HEK293 (cell line): ENCODE results near the gene CDH10.

Source experiments
- HOXA7 ChIP-seq: sonication (generic); formaldehyde crosslinking; IDR thresholded peaks from 2 replicates; pipeline ENCODE4 v1.8.1; 2022; ENCODE audit warnings: missing genetic modification reagents, borderline replicate concordance
- ZBTB17 ChIP-seq: fragments of 450-650 bp; formaldehyde crosslinking; IDR thresholded peaks from 2 replicates; pipeline ENCODE4 v1.5.1; 2016; ENCODE audit warnings: missing biosample characterization, missing genetic modification characterization
- ZBTB21 ChIP-seq: fragments of 450-650 bp; formaldehyde crosslinking; IDR thresholded peaks from 2 replicates; pipeline ENCODE4 v1.5.1; 2017; ENCODE audit warnings: missing biosample characterization, missing genetic modification characterization
- ZNF112 ChIP-seq: fragments of 450-650 bp; formaldehyde crosslinking; IDR thresholded peaks from 2 replicates; pipeline ENCODE4 v1.5.0; 2017; ENCODE audit warnings: missing biosample characterization, missing genetic modification characterization
- ZNF175 ChIP-seq: fragments of 450-650 bp; formaldehyde crosslinking; IDR thresholded peaks from 2 replicates; pipeline ENCODE4 v1.5.1; 2016; ENCODE audit warnings: missing biosample characterization, missing genetic modification characterization
- ZNF274 ChIP-seq, 2 experiments: fragments of 200-500 bp in 1 of 2; fragments of 450-650 bp in 1 of 2; sonication (Bioruptor generic) in 1 of 2; formaldehyde crosslinking in 1 of 2; IDR thresholded peaks; 2 replicates each; pipeline versions ENCODE4 v1.5.1 to v1.6.1; 2014 to 2016; ENCODE audit warnings: borderline replicate concordance in 1 of 2, inconsistent platforms in 1 of 2, low read length in 1 of 2, missing biosample characterization in 1 of 2, missing genetic modification characterization in 1 of 2
- ZNF416 ChIP-seq: fragments of 450-650 bp; formaldehyde crosslinking; IDR thresholded peaks from 2 replicates; pipeline ENCODE4 v1.5.1; 2016; ENCODE audit warnings: missing biosample characterization, missing genetic modification characterization
- ZNF423 ChIP-seq: fragments of 450-650 bp; formaldehyde crosslinking; IDR thresholded peaks from 2 replicates; pipeline ENCODE4 v1.5.1; 2016; ENCODE audit warnings: missing biosample characterization, missing genetic modification characterization
- ZNF510 ChIP-seq: fragments of 450-650 bp; formaldehyde crosslinking; IDR thresholded peaks from 2 replicates; pipeline ENCODE4 v1.5.1; 2018; ENCODE audit warnings: mild to moderate bottlenecking, missing genetic modification characterization, missing biosample characterization; ENCODE audit not compliant: insufficient replicate concordance
- ZNF544 ChIP-seq: fragments of 450-650 bp; formaldehyde crosslinking; IDR thresholded peaks from 2 replicates; pipeline ENCODE4 v1.5.0; 2017; ENCODE audit warnings: missing biosample characterization, missing genetic modification characterization
- ZNF670 ChIP-seq: fragments of 450-650 bp; formaldehyde crosslinking; IDR thresholded peaks from 2 replicates; pipeline ENCODE4 v1.5.1; 2016; ENCODE audit warnings: missing biosample characterization, missing genetic modification characterization, low read depth
- ZNF830 ChIP-seq: fragments of 450-650 bp; IDR thresholded peaks from 2 replicates; pipeline ENCODE4 v1.5.0; 2018; ENCODE audit warnings: missing biosample characterization, missing genetic modification characterization, low read depth, mild to moderate bottlenecking, moderate library complexity
- TF ChIP-seq, protein P1 (sequence below): fragments of 450-650 bp; formaldehyde crosslinking; IDR thresholded peaks from 2 replicates; pipeline ENCODE4 v1.5.1; 2016; ENCODE audit warnings: missing biosample characterization, missing genetic modification characterization
- TF ChIP-seq, protein P2 (sequence below): fragments of 450-650 bp; formaldehyde crosslinking; IDR thresholded peaks from 2 replicates; pipeline ENCODE4 v1.5.1; 2017; ENCODE audit warnings: missing biosample characterization, missing genetic modification characterization

DNA sequence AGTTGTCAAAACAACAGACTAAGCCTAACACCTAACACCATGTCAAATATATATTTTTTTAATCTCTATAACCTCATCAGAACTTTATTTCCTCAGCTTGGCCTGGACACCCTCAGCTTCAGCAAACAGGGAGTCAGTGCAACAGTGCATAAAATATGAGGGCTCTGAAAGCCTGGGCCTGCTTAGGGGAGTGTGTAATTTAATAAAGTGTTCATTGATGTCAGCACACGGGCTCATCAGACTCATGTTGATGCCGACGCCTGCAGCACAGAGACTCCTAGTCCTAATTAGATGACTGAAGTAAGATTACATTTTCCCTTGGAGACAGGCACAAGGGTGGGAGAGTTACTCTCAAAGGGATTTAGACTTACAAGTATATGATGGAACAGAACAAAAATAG lies 37.8 kb downstream of the CDH10 start:
- TF ChIP-seq, protein P1, sequence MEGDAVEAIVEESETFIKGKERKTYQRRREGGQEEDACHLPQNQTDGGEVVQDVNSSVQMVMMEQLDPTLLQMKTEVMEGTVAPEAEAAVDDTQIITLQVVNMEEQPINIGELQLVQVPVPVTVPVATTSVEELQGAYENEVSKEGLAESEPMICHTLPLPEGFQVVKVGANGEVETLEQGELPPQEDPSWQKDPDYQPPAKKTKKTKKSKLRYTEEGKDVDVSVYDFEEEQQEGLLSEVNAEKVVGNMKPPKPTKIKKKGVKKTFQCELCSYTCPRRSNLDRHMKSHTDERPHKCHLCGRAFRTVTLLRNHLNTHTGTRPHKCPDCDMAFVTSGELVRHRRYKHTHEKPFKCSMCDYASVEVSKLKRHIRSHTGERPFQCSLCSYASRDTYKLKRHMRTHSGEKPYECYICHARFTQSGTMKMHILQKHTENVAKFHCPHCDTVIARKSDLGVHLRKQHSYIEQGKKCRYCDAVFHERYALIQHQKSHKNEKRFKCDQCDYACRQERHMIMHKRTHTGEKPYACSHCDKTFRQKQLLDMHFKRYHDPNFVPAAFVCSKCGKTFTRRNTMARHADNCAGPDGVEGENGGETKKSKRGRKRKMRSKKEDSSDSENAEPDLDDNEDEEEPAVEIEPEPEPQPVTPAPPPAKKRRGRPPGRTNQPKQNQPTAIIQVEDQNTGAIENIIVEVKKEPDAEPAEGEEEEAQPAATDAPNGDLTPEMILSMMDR (tag by site-specific recombination): no peak
- TF ChIP-seq ZNF175 (tag by site-specific recombination): no peak
- TF ChIP-seq HOXA7: no peak
- TF ChIP-seq, protein P2, sequence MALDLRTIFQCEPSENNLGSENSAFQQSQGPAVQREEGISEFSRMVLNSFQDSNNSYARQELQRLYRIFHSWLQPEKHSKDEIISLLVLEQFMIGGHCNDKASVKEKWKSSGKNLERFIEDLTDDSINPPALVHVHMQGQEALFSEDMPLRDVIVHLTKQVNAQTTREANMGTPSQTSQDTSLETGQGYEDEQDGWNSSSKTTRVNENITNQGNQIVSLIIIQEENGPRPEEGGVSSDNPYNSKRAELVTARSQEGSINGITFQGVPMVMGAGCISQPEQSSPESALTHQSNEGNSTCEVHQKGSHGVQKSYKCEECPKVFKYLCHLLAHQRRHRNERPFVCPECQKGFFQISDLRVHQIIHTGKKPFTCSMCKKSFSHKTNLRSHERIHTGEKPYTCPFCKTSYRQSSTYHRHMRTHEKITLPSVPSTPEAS: no peak
- no peak for TF ChIP-seq ZBTB17 (tag by site-specific recombination)
- TF ChIP-seq ZNF510: no peak
- TF ChIP-seq ZNF544: no peak
- no peak for TF ChIP-seq ZNF670
- no peak for TF ChIP-seq ZNF830 (tag by site-specific recombination)
- no peak for TF ChIP-seq ZNF416 (tag by site-specific recombination)
- no peak for TF ChIP-seq ZNF112 (tag by site-specific recombination)
- no peak for TF ChIP-seq ZBTB21 (tag by site-specific recombination)
- TF ChIP-seq ZNF274 (IDR thresholded peaks at IDR 0.05; ENCODE audit: low read length): no peak
- no peak for TF ChIP-seq ZNF274 (tag by site-specific recombination; IDR thresholded peaks at IDR 0.05; ENCODE audit: borderline replicate concordance)
- TF ChIP-seq ZNF423 (tag by site-specific recombination): no peak
